ENCODE data around the gene ADGRA1.

The ADGRA1 gene

GRCh38 chr10:133056001-133056400, 31.7 kb upstream of the ADGRA1 start:
- DNase-seq (ENCODE audit: low read depth): no peak

GRCh38 chr10:133056651-133057178, 31.0 kb upstream of the ADGRA1 start:
- DNase-seq (ENCODE audit: low read depth): no peak

GRCh38 chr10:133058331-133059092, 29.2 kb upstream of the ADGRA1 start:
- no peak for DNase-seq (ENCODE audit: low read depth)

- no peak for DNase-seq (ENCODE audit: low read depth)
Measured at GRCh38 chr10:133059093-133059470, 28.6 kb upstream of the ADGRA1 start.

- no peak for DNase-seq (ENCODE audit: low read depth)
Measured at GRCh38 chr10:133059571-133059970, 28.2 kb upstream of the ADGRA1 start.

- no peak for DNase-seq (ENCODE audit: low read depth)
Measured at GRCh38 chr10:133060022-133060421, 27.7 kb upstream of the ADGRA1 start.

GRCh38 chr10:133060466-133060865, 27.3 kb upstream of the ADGRA1 start:
- no peak for DNase-seq (ENCODE audit: low read depth)

GRCh38 chr10:133060881-133061280, 26.8 kb upstream of the ADGRA1 start:
- no peak for DNase-seq (ENCODE audit: low read depth)

GRCh38 chr10:133061296-133062038, 26.3 kb upstream of the ADGRA1 start:
- DNase-seq (ENCODE audit: low read depth): no peak

GRCh38 chr10:133062085-133062484, 25.6 kb upstream of the ADGRA1 start:
- DNase-seq (ENCODE audit: low read depth): no peak

- DNase-seq (ENCODE audit: low read depth): no peak
Measured at GRCh38 chr10:133062635-133063034, 25.1 kb upstream of the ADGRA1 start.

- no peak for DNase-seq (ENCODE audit: low read depth)
Measured at GRCh38 chr10:133067149-133068105, 20.3 kb upstream of the ADGRA1 start.

- no peak for DNase-seq (ENCODE audit: low read depth)
Measured at GRCh38 chr10:133068111-133069032, 19.4 kb upstream of the ADGRA1 start.

GRCh38 chr10:133069033-133069525, 18.6 kb upstream of the ADGRA1 start:
- no peak for DNase-seq (ENCODE audit: low read depth)

- no peak for DNase-seq (ENCODE audit: low read depth)
Measured at GRCh38 chr10:133070405-133070804, 17.3 kb upstream of the ADGRA1 start.

GRCh38 chr10:133070810-133071209, 16.9 kb upstream of the ADGRA1 start:
- no peak for DNase-seq (ENCODE audit: low read depth)

- no peak for DNase-seq (ENCODE audit: low read depth)
Measured at GRCh38 chr10:133071733-133072132, 16.0 kb upstream of the ADGRA1 start.

- DNase-seq (ENCODE audit: low read depth): no peak
Measured at GRCh38 chr10:133072196-133072595, 15.5 kb upstream of the ADGRA1 start.

- no peak for DNase-seq (ENCODE audit: low read depth)
Measured at GRCh38 chr10:133072720-133073390, 14.9 kb upstream of the ADGRA1 start.
